Fibroblast of lung (primary cell): ENCODE data around the gene USP7. TPM values are rescaled to one million over a fixed set of nuclear protein-coding genes. Genes with fewer than 3 reads are reported as not detected.

Source experiments
- DNase-seq, 2 donors: peaks; one replicate each; pipeline versions ENCODE4 v3.0.0 to v3.0.0-alpha.2; 2010; ENCODE audit warnings: low read depth in 2 of 2
- H2AFZ ChIP-seq: 2 replicates; pipeline ENCODE4 v1.5.1; 2012; ENCODE audit warnings: low read length, control low read depth, inconsistent platforms
- H3K27ac ChIP-seq: 2 replicates; pipeline ENCODE4 v1.5.1; 2011; ENCODE audit warnings: low read length, control low read depth; ENCODE audit not compliant: insufficient read depth
- H3K27me3 ChIP-seq: 2 replicates; pipeline ENCODE4 v1.5.1; 2011; ENCODE audit warnings: mild to moderate bottlenecking, low read length; ENCODE audit not compliant: control insufficient read depth, insufficient read depth
- H3K36me3 ChIP-seq: 2 replicates; pipeline ENCODE4 v1.5.1; 2011; ENCODE audit warnings: low read length; ENCODE audit not compliant: control insufficient read depth, insufficient read depth
- H3K4me1 ChIP-seq: 2 replicates; pipeline ENCODE4 v1.5.1; 2011; ENCODE audit warnings: low read length; ENCODE audit not compliant: control insufficient read depth, insufficient read depth; ENCODE audit errors: extremely low read depth
- H3K4me2 ChIP-seq: 2 replicates; pipeline ENCODE4 v1.5.1; 2011; ENCODE audit warnings: low read length, control low read depth; ENCODE audit not compliant: insufficient read depth; ENCODE audit errors: extremely low read depth
- H3K4me3 ChIP-seq, 4 experiments: fragments of 200-600 bp in 1 of 4; sonication (generic) in 1 of 4; replicated peaks in 1 of 4; 2 replicates each; pipeline ENCODE4 v1.5.1; 2011 to 2016; ENCODE audit warnings: low read length in 4 of 4, low read depth in 3 of 4, mild to moderate bottlenecking in 3 of 4, control low read depth in 2 of 4, inconsistent platforms in 1 of 4, mixed read lengths in 1 of 4; ENCODE audit not compliant: insufficient read depth in 1 of 4; ENCODE audit errors: control extremely low read depth in 1 of 4
- H3K79me2 ChIP-seq: 2 replicates; pipeline ENCODE4 v1.5.1; 2012; ENCODE audit warnings: mild to moderate bottlenecking, low read length, inconsistent platforms; ENCODE audit not compliant: control insufficient read depth, insufficient read depth
- H3K9ac ChIP-seq: 2 replicates; pipeline ENCODE4 v1.5.1; 2011; ENCODE audit warnings: mild to moderate bottlenecking, low read length, control low read depth; ENCODE audit not compliant: insufficient read depth
- H3K9me3 ChIP-seq: 2 replicates; pipeline ENCODE4 v1.5.1; 2012; ENCODE audit warnings: low read depth, low read length; ENCODE audit not compliant: control insufficient read depth, insufficient read depth
- H4K20me1 ChIP-seq: 2 replicates; pipeline ENCODE4 v1.5.1; 2011; ENCODE audit warnings: low read length; ENCODE audit not compliant: control insufficient read depth, insufficient read depth; ENCODE audit errors: extremely low read depth
- EZH2 ChIP-seq: IDR thresholded peaks from 2 replicates; pipeline ENCODE4 v1.5.1; 2012; ENCODE audit warnings: low read length, control low read depth, mild to moderate bottlenecking; ENCODE audit errors: missing control alignments
- polyA plus RNA-seq, 2 donors: library from polyadenylated mRNA; depleted of rRNA in 1 of 2; stranded (reverse) in 1 of 2; unstranded in 1 of 2; fragments of >200 nt; gene quantifications; 2 replicates each; pipeline ENCODE4 v1.2.1, GENCODE V29; 2011 to 2012; ENCODE audit warnings: missing spikeins in 1 of 2
- total RNA-seq: library from RNA; depleted of rRNA; stranded (reverse); fragments of >200 nt; gene quantifications from 2 replicates; pipeline ENCODE4 v1.2.1, GENCODE V29; 2014
- TF ChIP-seq, protein P1 (sequence below), 2 donors: IDR thresholded peaks in 1 of 2; conservative IDR thresholded peaks in 1 of 2; 1 replicate in 1 of 2; 2 replicates in 1 of 2; pipeline ENCODE4 v1.5.1; 2011 to 2012; ENCODE audit warnings: low read length in 2 of 2, control low read depth in 1 of 2, inconsistent platforms in 1 of 2, low read depth in 1 of 2, mild to moderate bottlenecking in 1 of 2

The USP7 gene
- total and polyA plus RNA-seq, 2 donors (not counting 1 experiment from before 2014, with no cell fraction given), result 22.5 to 48.7 TPM

DNA sequence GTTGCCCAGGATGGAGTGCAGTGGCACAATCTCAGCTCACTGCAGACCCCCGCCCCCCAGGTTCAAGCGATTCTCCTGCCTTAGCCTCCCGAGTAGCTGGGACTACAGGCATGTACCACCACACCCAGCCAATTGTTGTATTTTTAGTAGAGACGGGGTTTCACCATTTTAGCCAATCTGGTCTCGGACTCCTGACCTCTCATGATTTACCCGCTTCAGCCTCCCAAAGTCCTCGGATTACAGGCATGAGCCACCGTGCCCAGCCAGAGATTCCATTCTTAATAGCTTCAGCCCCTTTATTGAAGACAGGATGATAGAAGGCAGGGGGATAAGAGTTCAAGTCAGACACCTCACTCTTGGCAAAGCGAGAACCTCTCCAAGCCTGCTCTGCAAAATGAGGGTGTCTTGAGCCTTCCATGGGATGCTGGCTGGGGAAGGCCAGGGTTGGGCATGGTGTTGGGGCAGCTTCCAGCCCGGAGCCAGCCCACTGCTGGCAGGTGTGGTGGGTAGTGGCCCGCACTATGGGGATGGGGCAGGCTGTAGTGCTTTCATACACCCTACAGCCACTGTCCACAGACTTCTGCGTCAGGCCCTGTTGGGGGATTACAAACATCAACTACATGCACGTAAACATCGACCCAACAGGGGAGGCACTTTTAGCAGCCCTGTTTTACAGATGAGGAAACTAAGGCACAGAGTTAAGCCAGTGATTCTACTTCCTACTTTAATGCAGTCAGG lies 98.4 kb downstream of the USP7 start:
- Histone ChIP-seq H3K27me3 (no peaks in the 10 kb centered on the region), H3K4me3 (no peak overlapping the region), H4K20me1 (no peaks in the 10 kb centered on the region), H3K4me2 (no peak overlapping the region), H3K79me2 (peaks cover 73% of the 10 kb centered on the region), H3K9me3 (no peaks in the 10 kb centered on the region), H3K27ac (no peak overlapping the region), H3K4me1 (peaks cover 23% of the 10 kb centered on the region), H3K36me3 (peaks cover 6% of the 10 kb centered on the region), H2AFZ (no peak overlapping the region), H3K9ac (no peak overlapping the region)
- no peak for TF ChIP-seq EZH2
- TF ChIP-seq, protein P1, sequence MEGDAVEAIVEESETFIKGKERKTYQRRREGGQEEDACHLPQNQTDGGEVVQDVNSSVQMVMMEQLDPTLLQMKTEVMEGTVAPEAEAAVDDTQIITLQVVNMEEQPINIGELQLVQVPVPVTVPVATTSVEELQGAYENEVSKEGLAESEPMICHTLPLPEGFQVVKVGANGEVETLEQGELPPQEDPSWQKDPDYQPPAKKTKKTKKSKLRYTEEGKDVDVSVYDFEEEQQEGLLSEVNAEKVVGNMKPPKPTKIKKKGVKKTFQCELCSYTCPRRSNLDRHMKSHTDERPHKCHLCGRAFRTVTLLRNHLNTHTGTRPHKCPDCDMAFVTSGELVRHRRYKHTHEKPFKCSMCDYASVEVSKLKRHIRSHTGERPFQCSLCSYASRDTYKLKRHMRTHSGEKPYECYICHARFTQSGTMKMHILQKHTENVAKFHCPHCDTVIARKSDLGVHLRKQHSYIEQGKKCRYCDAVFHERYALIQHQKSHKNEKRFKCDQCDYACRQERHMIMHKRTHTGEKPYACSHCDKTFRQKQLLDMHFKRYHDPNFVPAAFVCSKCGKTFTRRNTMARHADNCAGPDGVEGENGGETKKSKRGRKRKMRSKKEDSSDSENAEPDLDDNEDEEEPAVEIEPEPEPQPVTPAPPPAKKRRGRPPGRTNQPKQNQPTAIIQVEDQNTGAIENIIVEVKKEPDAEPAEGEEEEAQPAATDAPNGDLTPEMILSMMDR (conservative IDR thresholded peaks at IDR 0.05 in 1 of 2, IDR thresholded peaks at IDR 0.05 in 1 of 2; ENCODE audit: low read depth in 1 of 2, low read length in 2 of 2), result no peak
- DNase-seq, result no peak

DNA sequence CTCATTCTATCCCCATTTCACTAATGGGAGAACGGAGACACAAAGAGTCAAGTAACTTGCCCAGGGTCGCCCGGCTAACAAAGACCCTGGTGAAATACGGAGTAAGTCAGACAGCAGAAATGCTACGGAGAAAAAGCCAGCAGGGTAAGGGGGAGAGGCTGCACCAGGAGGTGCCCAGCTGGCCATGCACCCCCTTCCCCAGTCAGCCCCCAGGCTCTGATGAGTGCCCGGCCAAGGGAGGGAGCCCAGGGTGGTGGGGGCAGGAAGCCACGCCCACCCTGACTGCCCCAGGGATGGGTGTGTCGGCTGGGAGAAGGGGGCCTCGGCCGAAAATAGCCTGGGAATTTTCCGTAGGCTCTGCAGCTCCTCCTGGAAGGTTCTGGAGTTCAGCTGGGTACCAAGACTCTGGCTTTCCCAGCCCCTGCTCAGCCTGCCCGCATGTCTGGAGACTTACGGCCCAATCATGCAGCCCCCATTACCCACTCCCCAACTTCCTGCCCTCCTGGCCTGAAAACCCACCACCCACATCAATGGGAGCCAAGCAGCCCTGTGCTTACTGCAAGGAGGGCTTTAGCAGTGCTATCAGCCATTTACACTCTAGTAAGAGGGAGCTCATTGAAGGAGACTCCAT lies 99.1 kb downstream of the USP7 start:
- Histone ChIP-seq H3K36me3 (peaks cover 6% of the 10 kb centered on the region), H3K4me1 (peaks cover 27% of the 10 kb centered on the region), H3K27me3 (no peaks in the 10 kb centered on the region), H3K9me3 (no peaks in the 10 kb centered on the region), H3K9ac (no peak overlapping the region), H3K4me3 (no peak overlapping the region), H3K79me2 (peaks cover 77% of the 10 kb centered on the region), H3K27ac (no peak overlapping the region), H3K4me2 (no peak overlapping the region), H2AFZ (no peak overlapping the region), H4K20me1 (no peaks in the 10 kb centered on the region)
- no peak for DNase-seq
- no peak for TF ChIP-seq EZH2
- TF ChIP-seq, protein P1 (conservative IDR thresholded peaks at IDR 0.05 in 1 of 2, IDR thresholded peaks at IDR 0.05 in 1 of 2; ENCODE audit: low read depth in 1 of 2, low read length in 2 of 2), result no peak

DNA sequence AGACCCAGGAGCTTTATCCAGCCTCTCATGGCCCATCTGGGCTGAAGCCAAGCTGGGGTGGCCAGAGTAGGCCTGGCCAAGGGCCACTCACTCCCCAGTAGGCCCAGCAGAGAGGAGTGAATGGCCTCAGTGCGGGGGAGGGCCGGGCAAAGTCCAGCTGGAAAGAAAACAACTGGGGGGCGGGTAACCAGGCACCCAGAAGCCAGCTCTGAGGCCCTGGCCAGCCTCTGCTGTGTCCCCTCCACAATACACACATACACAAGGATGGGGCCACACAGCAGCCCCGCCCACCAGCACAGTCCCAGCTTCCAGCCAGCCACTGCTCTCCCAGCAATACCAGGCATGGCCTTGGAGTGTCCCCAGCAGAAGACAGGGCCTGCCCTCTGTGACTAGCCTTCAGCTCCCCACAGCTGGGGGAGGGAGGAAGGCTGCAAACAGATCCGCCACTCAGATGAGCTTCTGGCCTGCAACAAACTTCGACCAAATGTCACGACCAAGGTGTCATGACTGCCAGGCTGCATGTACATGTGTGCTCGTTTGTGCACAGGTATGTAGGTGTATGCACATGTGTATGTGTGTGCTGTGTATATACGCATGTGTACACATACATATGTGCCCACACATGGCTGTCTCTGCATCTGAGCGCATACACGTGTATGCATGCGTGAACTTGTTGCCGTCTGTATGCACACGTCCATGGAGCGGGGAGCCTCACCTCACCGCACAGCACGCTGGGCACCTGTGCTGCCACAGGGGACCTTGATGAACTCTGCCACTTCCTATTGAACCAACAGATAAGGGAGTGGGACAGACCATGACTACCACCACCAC lies 99.9 kb downstream of the USP7 start:
- Histone ChIP-seq H4K20me1 (no peaks in the 10 kb centered on the region), H3K4me3 (no peak overlapping the region), H2AFZ (no peak overlapping the region), H3K79me2 (peaks cover 84% of the 10 kb centered on the region), H3K4me2 (no peak overlapping the region), H3K9me3 (no peaks in the 10 kb centered on the region), H3K9ac (no peak overlapping the region), H3K27ac (no peak overlapping the region), H3K27me3 (no peaks in the 10 kb centered on the region), H3K4me1 (peaks cover 25% of the 10 kb centered on the region), H3K36me3 (peaks cover 6% of the 10 kb centered on the region)
- TF ChIP-seq EZH2, result no peak
- TF ChIP-seq, protein P1 (conservative IDR thresholded peaks at IDR 0.05 in 1 of 2, IDR thresholded peaks at IDR 0.05 in 1 of 2; ENCODE audit: low read depth in 1 of 2, low read length in 2 of 2), result no peak
- DNase-seq, result peak in 1 of 2 donors; percentile 38
